Neuron (in vitro differentiated cells): Measurements from ENCODE around the gene ENPEP.
"Not testable (repeated sequence)": the region's sequence is repeated elsewhere in the genome, so short reads cannot be mapped to it uniquely, and the experiment has no call there.

Experiments
- H2AFZ ChIP-seq: one replicate; pipeline ENCODE4 v1.6.1; 2013; ENCODE audit warnings: low read depth, mild to moderate bottlenecking, inconsistent platforms, low read length, moderate library complexity
- H3K27me3 ChIP-seq: one replicate; pipeline ENCODE4 v1.6.1; 2013; ENCODE audit warnings: low read length; ENCODE audit not compliant: insufficient read depth
- H3K36me3 ChIP-seq: one replicate; pipeline ENCODE4 v1.6.1; 2013; ENCODE audit warnings: low read length; ENCODE audit not compliant: insufficient read depth
- H3K4me1 ChIP-seq: one replicate; pipeline ENCODE4 v1.6.1; 2013; ENCODE audit warnings: low read length; ENCODE audit not compliant: insufficient read depth
- H3K4me3 ChIP-seq: 2 replicates; pipeline ENCODE4 v1.5.1; 2013; ENCODE audit warnings: mild to moderate bottlenecking, low read length, moderate library complexity
- H3K9me3 ChIP-seq: one replicate; pipeline ENCODE4 v1.6.1; 2013; ENCODE audit warnings: low read length

ENPEP gene

DNA sequence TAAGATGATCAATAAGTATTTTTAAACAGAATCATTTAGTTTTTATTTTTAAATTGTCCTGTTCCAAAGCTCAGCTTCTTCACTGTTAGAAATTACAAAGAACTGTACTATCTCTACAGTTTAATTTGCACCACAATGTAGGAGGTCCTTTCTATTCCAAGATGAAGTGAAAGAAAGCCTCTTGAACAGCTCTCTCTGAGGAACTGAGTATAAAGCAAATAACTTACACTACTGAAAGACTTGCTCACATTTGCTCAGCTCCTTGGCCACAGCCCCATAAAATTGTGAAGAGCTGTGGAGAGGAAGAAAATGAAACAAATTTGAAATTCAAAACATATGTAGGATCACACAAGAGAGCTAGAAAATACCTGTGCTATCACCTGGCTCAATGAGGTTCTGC, 68.6 kb downstream of the ENPEP start:
- Histone ChIP-seq H2AFZ (no peak overlapping the region), H3K9me3 (no peaks in the 10 kb centered on the region), H3K4me1 (no peaks in the 10 kb centered on the region), H3K4me3 (no peak overlapping the region), H3K27me3 (no peaks in the 10 kb centered on the region), H3K36me3 (no peaks in the 10 kb centered on the region)

DNA sequence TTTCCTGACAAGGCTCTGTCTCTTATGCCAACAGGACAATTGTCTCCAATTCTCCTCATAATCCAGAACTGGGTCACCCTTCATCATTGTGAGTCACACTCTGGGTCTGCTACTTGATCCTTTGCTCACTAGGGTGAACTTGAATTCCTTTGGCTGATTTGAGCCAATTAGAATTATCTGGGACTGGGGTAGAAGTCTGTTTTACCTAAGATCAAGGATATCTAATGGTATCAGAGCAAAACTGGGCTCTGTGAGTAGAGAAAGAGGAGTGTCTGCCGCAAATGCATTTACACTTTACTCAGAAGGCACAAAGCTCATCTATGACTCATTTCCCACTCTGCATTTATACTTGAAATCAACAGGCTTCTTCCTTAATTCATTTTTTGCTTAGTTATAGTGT, 74.3 kb downstream of the ENPEP start:
- Histone ChIP-seq H3K4me3 (no peak overlapping the region), H3K27me3 (no peaks in the 10 kb centered on the region), H3K9me3 (no peaks in the 10 kb centered on the region), H2AFZ (no peak overlapping the region), H3K4me1 (no peaks in the 10 kb centered on the region), H3K36me3 (no peaks in the 10 kb centered on the region)

DNA sequence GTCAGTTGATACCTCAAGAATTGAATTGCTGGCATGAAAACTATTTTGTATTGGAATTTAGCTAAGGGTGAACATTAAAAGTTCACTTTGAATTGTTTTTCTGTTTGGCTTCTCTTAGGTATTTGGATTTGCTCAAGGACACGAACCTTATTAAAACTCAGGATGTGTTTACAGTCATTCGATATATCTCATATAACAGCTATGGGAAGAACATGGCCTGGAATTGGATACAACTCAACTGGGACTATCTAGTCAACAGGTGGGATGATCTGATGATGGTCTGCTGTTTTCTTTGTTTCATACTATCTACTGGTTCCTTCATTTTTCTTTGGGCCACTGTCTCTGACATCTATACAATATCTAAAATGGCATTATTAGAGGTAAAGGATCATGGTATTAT, 77.2 kb downstream of the ENPEP start:
- H2AFZ ChIP-seq: no peak overlapping the region
- no peaks in the 10 kb centered on the region for H3K36me3 ChIP-seq
- no peaks in the 10 kb centered on the region for H3K27me3 ChIP-seq
- H3K9me3 ChIP-seq: no peaks in the 10 kb centered on the region
- H3K4me3 ChIP-seq: no peak overlapping the region
- H3K4me1 ChIP-seq: no peaks in the 10 kb centered on the region

DNA sequence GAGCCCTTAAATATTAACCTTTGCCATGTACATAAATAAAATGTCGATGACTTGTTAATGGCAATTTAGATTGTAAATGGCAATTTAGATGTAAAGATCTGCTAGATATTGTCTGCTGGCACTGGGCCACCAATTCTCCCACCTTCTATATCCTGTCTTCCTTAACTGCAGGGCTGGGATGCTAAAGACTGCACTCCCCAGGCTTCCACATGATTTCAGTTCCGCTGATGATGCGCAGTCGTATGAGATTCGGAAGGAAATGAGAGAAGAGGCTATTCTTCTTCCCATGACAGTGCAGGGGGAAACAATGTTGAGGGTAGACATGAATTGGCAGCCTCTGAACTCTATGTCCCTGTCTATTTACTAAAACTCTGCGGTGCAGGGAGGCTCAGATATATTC, 91.3 kb downstream of the ENPEP start:
- Histone ChIP-seq H3K36me3 (no peaks in the 10 kb centered on the region), H3K4me3 (no peak overlapping the region), H2AFZ (no peak overlapping the region), H3K9me3 (no peaks in the 10 kb centered on the region), H3K27me3 (no peaks in the 10 kb centered on the region), H3K4me1 (no peaks in the 10 kb centered on the region)

DNA sequence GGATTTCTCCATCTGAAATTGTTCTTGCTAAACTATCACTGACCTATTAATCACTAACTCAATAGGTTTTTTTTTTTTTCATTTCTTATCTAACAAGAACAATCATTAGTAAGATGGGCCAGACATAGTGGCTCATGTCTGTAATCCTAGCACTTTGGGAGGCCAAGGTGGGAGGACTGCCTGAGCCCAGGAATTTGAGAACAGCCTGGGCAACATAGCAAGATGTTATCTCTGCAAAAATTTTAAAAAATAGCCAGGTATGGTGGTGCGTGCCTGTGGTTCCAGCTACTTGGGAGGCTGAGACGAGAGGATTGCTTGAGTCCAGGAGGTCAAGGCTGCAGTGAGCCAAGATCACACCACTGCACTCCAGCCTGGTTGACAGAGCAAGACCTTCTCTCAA, 100.7 kb downstream of the ENPEP start:
- H3K4me3 ChIP-seq, H2AFZ ChIP-seq, H3K36me3 ChIP-seq, H3K4me1 ChIP-seq, H3K9me3 ChIP-seq, H3K27me3 ChIP-seq: not testable (repeated sequence)

DNA sequence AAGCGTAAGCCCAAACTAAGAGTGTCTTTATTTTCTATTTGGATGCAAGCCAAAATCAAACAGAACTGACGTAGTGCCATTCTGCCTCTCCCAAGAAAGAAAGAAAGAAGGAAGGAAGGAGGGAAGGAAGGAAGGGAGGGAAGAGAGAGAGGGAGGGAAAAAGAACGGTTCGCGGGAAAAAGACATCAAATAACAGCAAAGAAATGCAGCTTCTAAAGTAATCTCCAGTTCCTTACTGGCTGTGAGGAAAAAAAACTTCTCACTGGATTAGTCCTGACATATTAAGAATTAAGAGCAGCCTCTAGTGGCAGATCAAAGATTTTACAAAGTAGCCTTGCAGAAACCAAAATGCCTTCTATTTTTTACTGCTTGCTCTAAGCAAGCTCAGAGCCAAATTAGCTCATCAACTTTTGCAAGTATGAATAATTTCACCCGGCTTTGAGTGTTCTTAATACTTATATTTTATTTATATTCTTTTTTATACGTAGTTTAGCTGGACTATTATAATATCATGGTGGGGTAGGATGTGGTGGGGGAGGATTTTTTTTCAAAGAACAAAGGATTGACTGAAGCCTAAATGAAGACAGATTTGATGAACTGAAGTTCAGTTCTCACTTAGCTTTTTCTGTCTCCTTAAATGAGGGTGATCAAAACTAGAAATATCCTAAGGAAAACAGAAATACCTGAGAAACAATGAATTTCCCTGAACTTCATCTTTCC, 110.3 kb downstream of the ENPEP start:
- Histone ChIP-seq H2AFZ (no peak overlapping the region), H3K4me3 (no peak overlapping the region), H3K9me3 (no peaks in the 10 kb centered on the region)

DNA sequence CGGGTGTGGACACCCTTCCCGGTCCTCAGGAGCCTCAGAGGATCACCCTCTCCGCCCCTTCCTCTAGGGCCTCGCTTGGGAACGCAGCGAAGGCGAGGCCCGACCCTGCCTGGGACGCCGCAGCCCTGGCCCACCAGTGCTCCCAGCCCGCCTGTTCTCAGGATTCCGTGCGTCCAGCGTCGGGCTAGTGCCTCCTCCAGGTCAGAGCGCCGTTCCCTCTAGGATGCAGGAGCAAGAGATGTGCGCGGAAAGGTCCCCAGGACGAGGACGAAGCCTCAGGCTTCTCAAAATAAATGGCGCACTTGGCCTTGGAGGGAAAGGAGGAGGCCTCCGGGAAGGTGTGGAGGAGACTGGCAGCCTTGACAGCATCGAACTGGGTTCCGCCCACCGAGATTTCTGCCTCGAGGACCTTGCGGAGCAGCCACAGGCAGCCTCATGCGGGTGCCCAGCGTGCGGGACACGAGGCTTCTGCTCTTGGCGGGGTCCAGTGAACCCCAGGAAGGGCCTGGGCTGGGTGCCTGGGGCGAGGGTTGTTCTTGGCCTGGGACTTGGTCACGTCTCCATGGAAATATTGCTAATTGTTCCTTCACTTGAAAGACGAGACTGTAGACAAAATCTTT, 111.8 kb downstream of the ENPEP start:
- no peaks in the 10 kb centered on the region for H3K36me3 ChIP-seq
- no peak overlapping the region for H2AFZ ChIP-seq
- no peaks in the 10 kb centered on the region for H3K27me3 ChIP-seq
- no peak overlapping the region for H3K4me3 ChIP-seq
- H3K4me1 ChIP-seq: no peaks in the 10 kb centered on the region
- no peaks in the 10 kb centered on the region for H3K9me3 ChIP-seq

More for the DNA sequence above, 110.3 kb downstream of the ENPEP start:
- Histone ChIP-seq H3K36me3 (no peaks in the 10 kb centered on the region), H3K27me3 (no peaks in the 10 kb centered on the region), H3K4me1 (no peaks in the 10 kb centered on the region)

DNA sequence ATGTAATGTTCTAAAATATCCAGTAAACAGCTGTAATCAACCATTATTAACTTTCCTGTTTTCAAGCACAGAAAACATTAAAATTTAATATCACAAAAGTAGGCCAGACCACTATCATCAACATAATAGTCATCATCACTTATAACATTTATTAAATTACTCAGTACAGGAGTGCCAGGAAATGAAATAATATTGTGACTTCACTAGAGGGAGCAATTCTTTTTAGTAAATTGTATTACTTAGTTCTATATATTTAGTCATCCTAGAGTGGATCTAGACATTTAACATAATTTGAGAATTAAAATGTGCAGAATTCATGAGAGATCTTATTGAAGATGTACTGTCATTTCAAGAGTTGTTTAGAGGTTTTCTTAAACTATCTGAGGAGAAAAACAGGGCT, 113.3 kb downstream of the ENPEP start:
- Histone ChIP-seq H3K4me3 (no peak overlapping the region), H3K4me1 (no peaks in the 10 kb centered on the region), H3K27me3 (no peaks in the 10 kb centered on the region), H3K9me3 (no peaks in the 10 kb centered on the region), H3K36me3 (no peaks in the 10 kb centered on the region), H2AFZ (no peak overlapping the region)

DNA sequence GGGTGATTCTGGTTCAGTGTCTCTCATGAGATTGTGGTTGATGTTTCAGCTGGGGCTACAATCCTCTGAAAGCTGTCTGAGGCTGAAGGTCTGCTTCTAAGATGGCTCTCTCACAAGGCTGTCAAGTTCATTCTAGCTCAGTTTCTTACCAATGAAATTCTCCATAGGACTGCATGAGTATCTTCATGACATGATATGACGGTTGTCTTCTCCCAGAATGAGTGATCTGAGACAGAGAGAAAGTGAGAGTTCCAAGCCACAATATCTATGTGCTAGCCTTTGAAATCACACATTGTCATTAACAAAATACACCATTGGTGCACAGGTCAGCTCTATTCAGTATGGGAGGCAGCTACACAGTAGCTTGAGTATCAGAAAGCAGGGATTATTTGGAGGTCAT, 119.6 kb downstream of the ENPEP start:
- Histone ChIP-seq H2AFZ (no peak overlapping the region), H3K36me3 (no peaks in the 10 kb centered on the region), H3K4me1 (no peaks in the 10 kb centered on the region), H3K9me3 (no peaks in the 10 kb centered on the region), H3K4me3 (no peak overlapping the region), H3K27me3 (no peaks in the 10 kb centered on the region)

DNA sequence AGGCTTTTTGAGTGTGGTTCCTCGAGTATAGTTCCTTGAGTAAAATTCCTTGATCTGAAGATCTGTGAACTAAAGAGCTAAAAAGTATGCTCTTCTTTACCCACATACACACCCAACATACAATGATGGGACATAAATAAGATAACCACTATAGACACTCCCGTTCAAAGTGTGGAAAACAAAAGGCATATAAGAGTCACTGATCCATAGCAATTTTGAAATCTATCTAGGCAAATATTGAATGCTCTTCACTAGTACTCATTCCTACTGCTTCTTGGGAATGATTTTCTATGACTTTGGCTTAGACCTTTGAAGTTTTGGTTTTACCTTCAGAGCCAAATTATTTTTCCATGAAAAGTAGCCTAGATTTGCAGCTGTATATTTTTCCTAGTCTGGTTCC, 120.5 kb downstream of the ENPEP start:
- Histone ChIP-seq H3K9me3 (no peaks in the 10 kb centered on the region), H3K27me3 (no peaks in the 10 kb centered on the region), H3K4me1 (no peaks in the 10 kb centered on the region), H3K36me3 (no peaks in the 10 kb centered on the region), H2AFZ (no peak overlapping the region), H3K4me3 (no peak overlapping the region)

DNA sequence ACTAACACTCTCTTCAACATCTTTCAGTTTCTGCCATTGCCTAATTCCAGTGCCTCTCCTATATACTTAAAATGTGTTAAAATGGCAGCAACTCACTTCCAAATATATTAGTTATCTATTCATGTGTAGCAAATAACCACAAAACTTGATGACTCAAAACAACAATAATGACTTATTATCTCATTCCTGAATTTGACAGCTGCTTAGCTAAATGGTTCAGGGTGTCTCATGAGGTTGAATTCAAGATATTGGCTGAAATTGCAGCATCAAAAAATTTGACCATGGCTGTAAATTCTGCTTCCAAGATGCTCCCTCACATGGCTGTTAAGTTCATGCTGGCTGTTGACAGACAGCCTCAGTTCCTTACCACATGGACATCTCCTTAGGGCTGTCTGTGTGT, 121.6 kb downstream of the ENPEP start:
- H3K36me3 ChIP-seq: no peaks in the 10 kb centered on the region
- no peak overlapping the region for H3K4me3 ChIP-seq
- no peaks in the 10 kb centered on the region for H3K4me1 ChIP-seq
- no peaks in the 10 kb centered on the region for H3K9me3 ChIP-seq
- H2AFZ ChIP-seq: no peak overlapping the region
- H3K27me3 ChIP-seq: no peaks in the 10 kb centered on the region

DNA sequence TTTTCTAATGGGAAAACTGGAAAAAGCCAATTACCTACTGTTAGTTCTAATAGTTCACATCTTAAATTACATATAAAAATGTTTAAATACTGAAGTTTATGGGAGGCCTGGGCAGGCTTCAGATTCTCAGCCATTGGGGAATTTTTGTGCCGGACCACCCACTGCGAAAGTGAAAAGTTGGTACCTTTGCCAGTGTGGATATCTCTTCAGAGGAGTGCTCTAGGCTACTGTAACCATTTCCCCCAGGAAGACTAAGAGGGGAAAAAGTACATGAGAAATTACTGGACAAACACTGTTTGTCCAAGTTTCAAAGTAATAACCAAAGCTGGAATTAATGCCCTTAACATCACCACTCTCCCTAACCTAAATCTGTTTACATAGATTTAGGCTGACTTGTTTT, 126.1 kb downstream of the ENPEP start:
- Histone ChIP-seq H3K27me3 (peaks cover 4% of the 10 kb centered on the region), H3K4me1 (no peaks in the 10 kb centered on the region), H3K36me3 (no peaks in the 10 kb centered on the region), H3K9me3 (no peaks in the 10 kb centered on the region), H3K4me3 (no peak overlapping the region), H2AFZ (no peak overlapping the region)

DNA sequence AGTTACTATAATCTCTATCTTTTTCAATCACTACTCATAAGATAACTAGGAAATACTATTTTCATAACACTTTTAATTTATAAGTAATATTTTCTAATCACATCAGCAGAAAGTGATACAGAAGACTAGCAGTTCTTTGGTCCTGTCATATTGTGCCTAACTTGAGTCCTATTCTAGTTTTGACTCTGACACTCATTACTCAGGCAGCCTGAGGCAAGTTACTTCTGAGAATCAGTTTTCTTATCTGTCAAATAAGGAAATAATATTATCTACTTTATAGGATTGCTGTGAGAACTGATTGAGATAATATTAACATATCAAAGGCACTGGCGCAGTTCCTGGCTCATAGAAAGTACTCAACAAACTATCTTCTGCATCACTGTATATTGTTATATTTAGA, 129.1 kb downstream of the ENPEP start:
- Histone ChIP-seq H2AFZ (no peak overlapping the region), H3K36me3 (no peaks in the 10 kb centered on the region), H3K4me1 (peaks cover 12% of the 10 kb centered on the region), H3K9me3 (no peaks in the 10 kb centered on the region), H3K27me3 (peaks cover 8% of the 10 kb centered on the region), H3K4me3 (no peak overlapping the region)
